ENCODE results near the gene CSRNP2.

Gene CSRNP2

GRCh38 chr12:51070004-51070403 lies 13.4 kb downstream of the CSRNP2 start:
- peak overlapping the region; percentile 1; the same call in 1 of the 2 replicates for H3K4me2 ChIP-seq
- H3K36me3 ChIP-seq (ENCODE audit: insufficient read depth), result no peaks in the 10 kb centered on the region
- H3K79me2 ChIP-seq (ENCODE audit: insufficient read depth, low read depth), result no peaks in the 10 kb centered on the region
- H3K9ac ChIP-seq, result no peak overlapping the region
- no peak overlapping the region; the same call in 1 of the 2 replicates for H3K27ac ChIP-seq
- H3K4me1 ChIP-seq (ENCODE audit: low read depth, poor library complexity, severe bottlenecking), result peaks cover 28% of the 10 kb centered on the region
- TF ChIP-seq, protein P1, sequence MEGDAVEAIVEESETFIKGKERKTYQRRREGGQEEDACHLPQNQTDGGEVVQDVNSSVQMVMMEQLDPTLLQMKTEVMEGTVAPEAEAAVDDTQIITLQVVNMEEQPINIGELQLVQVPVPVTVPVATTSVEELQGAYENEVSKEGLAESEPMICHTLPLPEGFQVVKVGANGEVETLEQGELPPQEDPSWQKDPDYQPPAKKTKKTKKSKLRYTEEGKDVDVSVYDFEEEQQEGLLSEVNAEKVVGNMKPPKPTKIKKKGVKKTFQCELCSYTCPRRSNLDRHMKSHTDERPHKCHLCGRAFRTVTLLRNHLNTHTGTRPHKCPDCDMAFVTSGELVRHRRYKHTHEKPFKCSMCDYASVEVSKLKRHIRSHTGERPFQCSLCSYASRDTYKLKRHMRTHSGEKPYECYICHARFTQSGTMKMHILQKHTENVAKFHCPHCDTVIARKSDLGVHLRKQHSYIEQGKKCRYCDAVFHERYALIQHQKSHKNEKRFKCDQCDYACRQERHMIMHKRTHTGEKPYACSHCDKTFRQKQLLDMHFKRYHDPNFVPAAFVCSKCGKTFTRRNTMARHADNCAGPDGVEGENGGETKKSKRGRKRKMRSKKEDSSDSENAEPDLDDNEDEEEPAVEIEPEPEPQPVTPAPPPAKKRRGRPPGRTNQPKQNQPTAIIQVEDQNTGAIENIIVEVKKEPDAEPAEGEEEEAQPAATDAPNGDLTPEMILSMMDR (conservative IDR thresholded peaks at IDR 0.05; ENCODE audit: low read depth, low read length), result no peak
- no peak overlapping the region for H3K4me3 ChIP-seq (IDR thresholded peaks at IDR 0.05; ENCODE audit: insufficient read depth, low read depth, low read length)
- no peak overlapping the region for H2AFZ ChIP-seq (ENCODE audit: low read depth)
- H3K27me3 ChIP-seq (ENCODE audit: insufficient read depth, low read depth), result no peaks in the 10 kb centered on the region
- H4K20me1 ChIP-seq (ENCODE audit: insufficient read depth), result no peaks in the 10 kb centered on the region

GRCh38 chr12:51067771-51068170 lies 15.6 kb downstream of the CSRNP2 start:
- Histone ChIP-seq H3K4me1 (ENCODE audit: low read depth, poor library complexity, severe bottlenecking) (peaks cover 31% of the 10 kb centered on the region), H3K9ac (no peak overlapping the region), H3K4me3 (IDR thresholded peaks at IDR 0.05; ENCODE audit: insufficient read depth, low read depth, low read length) (no peak overlapping the region), H3K4me2 (no peak overlapping the region), H3K27me3 (ENCODE audit: insufficient read depth, low read depth) (no peaks in the 10 kb centered on the region), H3K27ac (no peak overlapping the region), H2AFZ (ENCODE audit: low read depth) (no peak overlapping the region), H3K79me2 (ENCODE audit: insufficient read depth, low read depth) (no peaks in the 10 kb centered on the region), H3K36me3 (ENCODE audit: insufficient read depth) (no peaks in the 10 kb centered on the region), H4K20me1 (ENCODE audit: insufficient read depth) (no peaks in the 10 kb centered on the region)
- TF ChIP-seq, protein P1 (conservative IDR thresholded peaks at IDR 0.05; ENCODE audit: low read depth, low read length), result no peak

- H3K27ac ChIP-seq, result no peak overlapping the region
- H2AFZ ChIP-seq (ENCODE audit: low read depth), result no peak overlapping the region
- TF ChIP-seq, protein P1 (conservative IDR thresholded peaks at IDR 0.05; ENCODE audit: low read depth, low read length), result no peak
- H3K4me2 ChIP-seq, result no peak overlapping the region
- no peaks in the 10 kb centered on the region for H3K27me3 ChIP-seq (ENCODE audit: insufficient read depth, low read depth)
- H3K36me3 ChIP-seq (ENCODE audit: insufficient read depth), result no peaks in the 10 kb centered on the region
- peaks cover 31% of the 10 kb centered on the region for H3K4me1 ChIP-seq (ENCODE audit: low read depth, poor library complexity, severe bottlenecking)
- H3K4me3 ChIP-seq (IDR thresholded peaks at IDR 0.05; ENCODE audit: insufficient read depth, low read depth, low read length), result no peak overlapping the region
- no peak overlapping the region for H3K9ac ChIP-seq
- no peaks in the 10 kb centered on the region for H4K20me1 ChIP-seq (ENCODE audit: insufficient read depth)
- H3K79me2 ChIP-seq (ENCODE audit: insufficient read depth, low read depth), result no peaks in the 10 kb centered on the region
These were observed 16.2 kb downstream of the CSRNP2 start for GRCh38 chr12:51067229-51067628.

DNA sequence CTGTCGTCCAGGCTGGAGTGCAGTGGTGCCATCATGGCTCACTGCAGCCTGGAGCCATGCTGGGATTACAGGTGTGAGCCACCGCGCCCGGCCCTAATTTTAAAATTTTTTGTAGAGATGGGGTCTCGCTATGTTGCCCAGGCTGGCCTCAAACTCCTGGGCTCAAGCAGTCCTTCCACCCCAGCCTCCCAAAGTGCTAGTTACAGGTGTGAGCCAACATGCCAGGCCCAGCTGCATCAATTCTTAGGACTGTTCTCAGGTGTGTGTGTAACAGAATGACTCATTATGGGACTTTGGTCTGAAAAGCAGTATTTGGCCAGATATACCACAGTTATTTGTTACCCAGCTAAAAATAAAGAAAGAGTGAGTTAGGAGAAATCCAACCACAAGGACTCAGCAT lies 17.9 kb downstream of the CSRNP2 start:
- Histone ChIP-seq H3K9ac (no peak overlapping the region), H2AFZ (ENCODE audit: low read depth) (no peak overlapping the region), H3K79me2 (ENCODE audit: insufficient read depth, low read depth) (no peaks in the 10 kb centered on the region), H3K27me3 (ENCODE audit: insufficient read depth, low read depth) (no peaks in the 10 kb centered on the region), H3K27ac (no peak overlapping the region), H3K4me2 (peak overlapping the region; percentile 27; the same call in 1 of the 2 replicates), H3K4me1 (ENCODE audit: low read depth, poor library complexity, severe bottlenecking) (peaks cover 28% of the 10 kb centered on the region), H3K36me3 (ENCODE audit: insufficient read depth) (no peaks in the 10 kb centered on the region), H4K20me1 (ENCODE audit: insufficient read depth) (no peaks in the 10 kb centered on the region), H3K4me3 (IDR thresholded peaks at IDR 0.05; ENCODE audit: insufficient read depth, low read depth, low read length) (no peak overlapping the region)
- TF ChIP-seq, protein P1 (conservative IDR thresholded peaks at IDR 0.05; ENCODE audit: low read depth, low read length), result no peak

Measured in KMS-11 (cell line).